HFFc6 (cell line): ENCODE results near the gene REEP1. TPM values are rescaled to one million over a fixed set of nuclear protein-coding genes. Genes with fewer than 3 reads are reported as not detected.

ENCODE experiments used
- DNase-seq: peaks from one replicate; pipeline ENCODE4 v3.0.0-alpha.2; 2018
- H3K27ac Mint-ChIP-seq: 2 replicates; pipeline ENCODE4 v1.8.0; 2020; ENCODE audit warnings: mild to moderate bottlenecking, mixed read lengths
- H3K27me3 Mint-ChIP-seq: 2 replicates; pipeline ENCODE4 v1.8.0; 2021; ENCODE audit warnings: mild to moderate bottlenecking, moderate library complexity, mixed read lengths; ENCODE audit not compliant: insufficient read depth
- H3K36me3 Mint-ChIP-seq: 2 replicates; pipeline ENCODE4 v1.8.0; 2021; ENCODE audit warnings: low read depth, mixed read lengths
- H3K4me1 Mint-ChIP-seq: 2 replicates; pipeline ENCODE4 v1.8.0; 2020; ENCODE audit warnings: low read depth, mixed read lengths
- H3K4me3 Mint-ChIP-seq: 2 replicates; pipeline ENCODE4 v1.8.0; 2020; ENCODE audit warnings: mild to moderate bottlenecking, moderate library complexity, mixed read lengths
- H3K9me3 Mint-ChIP-seq: 2 replicates; pipeline ENCODE4 v1.8.0; 2020; ENCODE audit warnings: mild to moderate bottlenecking, mixed read lengths
- total RNA-seq, 6 experiments: library from RNA; stranded (reverse); fragmentation: NEBNext Ultra II Directional; extraction: Animal tissue kit (Norgen Biotek cat#: 25700); gene quantifications; 2 replicates in 1 of 6; 3 replicates in 5 of 6; pipeline ENCODE4 v1.2.3, GENCODE V29; 2021
- TF ChIP-seq, protein P1 (sequence below): fragments of 200-600 bp; sonication (generic); IDR thresholded peaks from 2 replicates; pipeline ENCODE4 v1.5.0; 2021; ENCODE audit warnings: antibody characterized with exemption, mild to moderate bottlenecking

Gene REEP1
- total RNA-seq, 6 experiments from 2014 or later = 0.07 to 0.23 (median 0.15) TPM

DNA sequence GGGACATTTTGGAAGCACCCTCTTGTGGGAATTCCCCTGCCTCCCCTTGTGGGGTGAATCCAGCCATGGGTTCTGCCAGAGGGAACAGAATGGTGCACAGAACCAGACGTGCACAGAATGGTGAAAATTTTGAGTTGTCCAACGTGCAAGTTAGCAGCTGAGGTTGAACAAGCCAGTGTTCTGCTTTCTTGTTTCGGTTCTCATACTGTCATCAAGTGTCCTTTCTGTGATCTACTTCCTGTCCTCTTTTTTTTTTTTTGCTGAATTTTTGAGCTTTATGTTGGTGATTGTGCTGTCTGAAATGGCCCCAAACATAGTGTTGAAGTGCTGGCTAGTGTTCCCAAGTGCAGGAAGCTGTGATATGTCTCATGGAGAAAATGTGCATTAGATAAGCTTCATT, 21.5 kb upstream of the REEP1 start:
- H3K4me1 Mint-ChIP-seq = no peaks in the 10 kb centered on the region
- TF ChIP-seq, protein P1, sequence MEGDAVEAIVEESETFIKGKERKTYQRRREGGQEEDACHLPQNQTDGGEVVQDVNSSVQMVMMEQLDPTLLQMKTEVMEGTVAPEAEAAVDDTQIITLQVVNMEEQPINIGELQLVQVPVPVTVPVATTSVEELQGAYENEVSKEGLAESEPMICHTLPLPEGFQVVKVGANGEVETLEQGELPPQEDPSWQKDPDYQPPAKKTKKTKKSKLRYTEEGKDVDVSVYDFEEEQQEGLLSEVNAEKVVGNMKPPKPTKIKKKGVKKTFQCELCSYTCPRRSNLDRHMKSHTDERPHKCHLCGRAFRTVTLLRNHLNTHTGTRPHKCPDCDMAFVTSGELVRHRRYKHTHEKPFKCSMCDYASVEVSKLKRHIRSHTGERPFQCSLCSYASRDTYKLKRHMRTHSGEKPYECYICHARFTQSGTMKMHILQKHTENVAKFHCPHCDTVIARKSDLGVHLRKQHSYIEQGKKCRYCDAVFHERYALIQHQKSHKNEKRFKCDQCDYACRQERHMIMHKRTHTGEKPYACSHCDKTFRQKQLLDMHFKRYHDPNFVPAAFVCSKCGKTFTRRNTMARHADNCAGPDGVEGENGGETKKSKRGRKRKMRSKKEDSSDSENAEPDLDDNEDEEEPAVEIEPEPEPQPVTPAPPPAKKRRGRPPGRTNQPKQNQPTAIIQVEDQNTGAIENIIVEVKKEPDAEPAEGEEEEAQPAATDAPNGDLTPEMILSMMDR = no peak
- DNase-seq = no peak
- H3K27me3 Mint-ChIP-seq = peaks cover 18% of the 10 kb centered on the region
- H3K9me3 Mint-ChIP-seq = no peaks in the 10 kb centered on the region
- H3K36me3 Mint-ChIP-seq = no peaks in the 10 kb centered on the region
- H3K4me3 Mint-ChIP-seq = no peak overlapping the region
- H3K27ac Mint-ChIP-seq = no peak overlapping the region

- no peaks in the 10 kb centered on the region for H3K36me3 Mint-ChIP-seq
- DNase-seq = no peak
- peaks cover 15% of the 10 kb centered on the region for H3K27me3 Mint-ChIP-seq
- no peaks in the 10 kb centered on the region for H3K4me1 Mint-ChIP-seq
- H3K9me3 Mint-ChIP-seq = no peaks in the 10 kb centered on the region
- H3K4me3 Mint-ChIP-seq = no peak overlapping the region
- TF ChIP-seq, protein P1 = no peak
- no peak overlapping the region for H3K27ac Mint-ChIP-seq
These were observed 20.1 kb upstream of the REEP1 start for GRCh38 chr2:86357392-86357963.

- peaks cover 11% of the 10 kb centered on the region; the same call in 1 of the 2 replicates for H3K9me3 Mint-ChIP-seq
- peaks cover 4% of the 10 kb centered on the region; the same call in 1 of the 2 replicates for H3K4me1 Mint-ChIP-seq
- no peak overlapping the region for H3K4me3 Mint-ChIP-seq
- peaks cover 10% of the 10 kb centered on the region for H3K27me3 Mint-ChIP-seq
- no peak overlapping the region for H3K27ac Mint-ChIP-seq
- no peak for DNase-seq
- TF ChIP-seq, protein P1 = no peak
- no peaks in the 10 kb centered on the region for H3K36me3 Mint-ChIP-seq
These were observed 15.3 kb upstream of the REEP1 start for GRCh38 chr2:86352727-86353221.

GRCh38 chr2:86352137-86352726, 14.8 kb upstream of the REEP1 start:
- no peak overlapping the region for H3K4me3 Mint-ChIP-seq
- peaks cover 11% of the 10 kb centered on the region; the same call in 1 of the 2 replicates for H3K9me3 Mint-ChIP-seq
- peaks cover 11% of the 10 kb centered on the region for H3K27me3 Mint-ChIP-seq
- no peak for DNase-seq
- H3K4me1 Mint-ChIP-seq = peaks cover 4% of the 10 kb centered on the region; the same call in 1 of the 2 replicates
- no peak overlapping the region for H3K27ac Mint-ChIP-seq
- no peaks in the 10 kb centered on the region for H3K36me3 Mint-ChIP-seq
- TF ChIP-seq, protein P1 = no peak

GRCh38 chr2:86350751-86351150, 13.3 kb upstream of the REEP1 start:
- TF ChIP-seq, protein P1 = no peak
- no peak overlapping the region for H3K4me3 Mint-ChIP-seq
- H3K4me1 Mint-ChIP-seq = peaks cover 4% of the 10 kb centered on the region; the same call in 1 of the 2 replicates
- peaks cover 11% of the 10 kb centered on the region; the same call in 1 of the 2 replicates for H3K9me3 Mint-ChIP-seq
- no peaks in the 10 kb centered on the region for H3K36me3 Mint-ChIP-seq
- peak; percentile 2 for DNase-seq
- no peak overlapping the region for H3K27ac Mint-ChIP-seq
- H3K27me3 Mint-ChIP-seq = peaks cover 17% of the 10 kb centered on the region
